ENCODE measurements around the gene MAP4K5.

MAP4K5 gene

GRCh38 chr14:50383618-50384225 lies 148.6 kb downstream of the MAP4K5 start:
- H3K27ac ChIP-seq (ENCODE audit: low read depth, low read length): no peak overlapping the region
- H3K9me3 ChIP-seq (ENCODE audit: insufficient read depth, low read depth, low read length): no peaks in the 10 kb centered on the region
- H3K4me3 ChIP-seq (ENCODE audit: low read length): no peak overlapping the region
- WGBS: 85% methylated on average over 3 of the region's 3 CpGs
- no peak overlapping the region for H3K9ac ChIP-seq (ENCODE audit: low read depth, low read length)
- 0 out of 2 replicates have a peak, but pooled peaks cover 7% of the 10 kb centered on the region for H3K4me1 ChIP-seq (ENCODE audit: insufficient read depth, low read length)
- no peaks in the 10 kb centered on the region for H3K36me3 ChIP-seq (ENCODE audit: insufficient read depth, low read length)
- H3K27me3 ChIP-seq (ENCODE audit: insufficient read depth, low read length): no peaks in the 10 kb centered on the region

GRCh38 chr14:50381823-50382287 lies 150.5 kb downstream of the MAP4K5 start:
- no peaks in the 10 kb centered on the region for H3K36me3 ChIP-seq (ENCODE audit: insufficient read depth, low read length)
- no peaks in the 10 kb centered on the region for H3K27me3 ChIP-seq (ENCODE audit: insufficient read depth, low read length)
- no peak overlapping the region for H3K27ac ChIP-seq (ENCODE audit: low read depth, low read length)
- H3K4me3 ChIP-seq (ENCODE audit: low read length): no peak overlapping the region
- no peak overlapping the region for H3K9ac ChIP-seq (ENCODE audit: low read depth, low read length)
- no peaks in the 10 kb centered on the region for H3K9me3 ChIP-seq (ENCODE audit: insufficient read depth, low read depth, low read length)
- H3K4me1 ChIP-seq (ENCODE audit: insufficient read depth, low read length): no peaks in the 10 kb centered on the region
- 91% methylated on average over 14 of the region's 14 CpGs for WGBS

GRCh38 chr14:50381008-50381407 lies 151.4 kb downstream of the MAP4K5 start:
- H3K9ac ChIP-seq (ENCODE audit: low read depth, low read length): no peak overlapping the region
- no peak overlapping the region for H3K27ac ChIP-seq (ENCODE audit: low read depth, low read length)
- H3K4me1 ChIP-seq (ENCODE audit: insufficient read depth, low read length): no peaks in the 10 kb centered on the region
- H3K27me3 ChIP-seq (ENCODE audit: insufficient read depth, low read length): no peaks in the 10 kb centered on the region
- no peaks in the 10 kb centered on the region for H3K36me3 ChIP-seq (ENCODE audit: insufficient read depth, low read length)
- no peak overlapping the region for H3K4me3 ChIP-seq (ENCODE audit: low read length)
- no peaks in the 10 kb centered on the region for H3K9me3 ChIP-seq (ENCODE audit: insufficient read depth, low read depth, low read length)
- WGBS: 79% methylated on average over 1 of the region's 1 CpG

GRCh38 chr14:50380455-50380854 lies 151.9 kb downstream of the MAP4K5 start:
- no peak overlapping the region for H3K9ac ChIP-seq (ENCODE audit: low read depth, low read length)
- WGBS: 91% methylated on average over 1 of the region's 1 CpG
- no peaks in the 10 kb centered on the region for H3K36me3 ChIP-seq (ENCODE audit: insufficient read depth, low read length)
- H3K4me1 ChIP-seq (ENCODE audit: insufficient read depth, low read length): no peaks in the 10 kb centered on the region
- H3K9me3 ChIP-seq (ENCODE audit: insufficient read depth, low read depth, low read length): no peaks in the 10 kb centered on the region
- no peak overlapping the region for H3K27ac ChIP-seq (ENCODE audit: low read depth, low read length)
- no peaks in the 10 kb centered on the region for H3K27me3 ChIP-seq (ENCODE audit: insufficient read depth, low read length)
- H3K4me3 ChIP-seq (ENCODE audit: low read length): no peak overlapping the region

GRCh38 chr14:50379563-50379962 lies 152.8 kb downstream of the MAP4K5 start:
- no peaks in the 10 kb centered on the region for H3K36me3 ChIP-seq (ENCODE audit: insufficient read depth, low read length)
- no peak overlapping the region for H3K4me3 ChIP-seq (ENCODE audit: low read length)
- no peaks in the 10 kb centered on the region for H3K9me3 ChIP-seq (ENCODE audit: insufficient read depth, low read depth, low read length)
- no peak overlapping the region for H3K27ac ChIP-seq (ENCODE audit: low read depth, low read length)
- H3K27me3 ChIP-seq (ENCODE audit: insufficient read depth, low read length): no peaks in the 10 kb centered on the region
- WGBS: 89% methylated on average over 2 of the region's 2 CpGs
- no peak overlapping the region for H3K9ac ChIP-seq (ENCODE audit: low read depth, low read length)
- H3K4me1 ChIP-seq (ENCODE audit: insufficient read depth, low read length): no peaks in the 10 kb centered on the region

GRCh38 chr14:50377550-50378085 lies 154.8 kb downstream of the MAP4K5 start:
- Histone ChIP-seq H3K36me3 (ENCODE audit: insufficient read depth, low read length) (no peaks in the 10 kb centered on the region), H3K4me3 (ENCODE audit: low read length) (no peak overlapping the region), H3K9ac (ENCODE audit: low read depth, low read length) (no peak overlapping the region), H3K4me1 (ENCODE audit: insufficient read depth, low read length) (no peaks in the 10 kb centered on the region), H3K27ac (ENCODE audit: low read depth, low read length) (no peak overlapping the region), H3K9me3 (ENCODE audit: insufficient read depth, low read depth, low read length) (no peaks in the 10 kb centered on the region), H3K27me3 (ENCODE audit: insufficient read depth, low read length) (no peaks in the 10 kb centered on the region)
- WGBS: 87% methylated on average over 3 of the region's 4 CpGs

GRCh38 chr14:50375760-50376159 lies 156.6 kb downstream of the MAP4K5 start:
- no peaks in the 10 kb centered on the region for H3K4me1 ChIP-seq (ENCODE audit: insufficient read depth, low read length)
- WGBS: 95% methylated on average over 5 of the region's 5 CpGs
- H3K9me3 ChIP-seq (ENCODE audit: insufficient read depth, low read depth, low read length): no peaks in the 10 kb centered on the region
- no peak overlapping the region for H3K4me3 ChIP-seq (ENCODE audit: low read length)
- no peaks in the 10 kb centered on the region for H3K27me3 ChIP-seq (ENCODE audit: insufficient read depth, low read length)
- H3K36me3 ChIP-seq (ENCODE audit: insufficient read depth, low read length): no peaks in the 10 kb centered on the region
- H3K27ac ChIP-seq (ENCODE audit: low read depth, low read length): no peak overlapping the region
- H3K9ac ChIP-seq (ENCODE audit: low read depth, low read length): no peak overlapping the region

- no peaks in the 10 kb centered on the region for H3K4me1 ChIP-seq (ENCODE audit: insufficient read depth, low read length)
- no peaks in the 10 kb centered on the region for H3K9me3 ChIP-seq (ENCODE audit: insufficient read depth, low read depth, low read length)
- no peaks in the 10 kb centered on the region for H3K27me3 ChIP-seq (ENCODE audit: insufficient read depth, low read length)
- no peak overlapping the region for H3K27ac ChIP-seq (ENCODE audit: low read depth, low read length)
- WGBS: 86% methylated on average over 1 of the region's 3 CpGs
- H3K36me3 ChIP-seq (ENCODE audit: insufficient read depth, low read length): no peaks in the 10 kb centered on the region
- H3K4me3 ChIP-seq (ENCODE audit: low read length): no peak overlapping the region
- H3K9ac ChIP-seq (ENCODE audit: low read depth, low read length): no peak overlapping the region
Measured at GRCh38 chr14:50373959-50374358, 158.4 kb downstream of the MAP4K5 start.

GRCh38 chr14:50371546-50371945 lies 160.8 kb downstream of the MAP4K5 start:
- Histone ChIP-seq H3K4me1 (ENCODE audit: insufficient read depth, low read length) (no peaks in the 10 kb centered on the region), H3K4me3 (ENCODE audit: low read length) (no peak overlapping the region), H3K27ac (ENCODE audit: low read depth, low read length) (no peak overlapping the region), H3K9me3 (ENCODE audit: insufficient read depth, low read depth, low read length) (no peaks in the 10 kb centered on the region), H3K27me3 (ENCODE audit: insufficient read depth, low read length) (no peaks in the 10 kb centered on the region), H3K9ac (ENCODE audit: low read depth, low read length) (no peak overlapping the region), H3K36me3 (ENCODE audit: insufficient read depth, low read length) (no peaks in the 10 kb centered on the region)
- WGBS: 89% methylated on average over 4 of the region's 4 CpGs

All from HUES64 (cell line).